ENCODE results near the gene THSD7A. TPM values are rescaled to one million over a fixed set of nuclear protein-coding genes. Genes with fewer than 3 reads are reported as not detected.

THSD7A gene
- total and polyA plus RNA-seq, 2 of the 13 experiments (the other 11 are each of a cell fraction or from before 2014, with no cell fraction given) = 0.01 to 0.07 TPM

GRCh38 chr7:11576310-11576709, 255.7 kb downstream of the THSD7A start (continued):
- TF ChIP-seq ZNF850 (CRISPR knock-in tag; conservative IDR thresholded peaks at IDR 0.05) (no peak), MLLT10 (CRISPR knock-in tag; IDR thresholded peaks at IDR 0.05) (no peak)

- intact Hi-C loops (cut with micrococcal nuclease; ENCODE audit: unreplicated experiment) = no loop called here
- in situ Hi-C loops (cut with HindIII; ENCODE audit: extremely low pct_ligation_motif_present, low pct_unique_long_range_greater_than_20kb) = no loop called here
- FAIRE-seq = no peak
- no peak for TF ChIP-seq ETV6 (CRISPR knock-in tag; conservative IDR thresholded peaks at IDR 0.05)
- TF ChIP-seq SMARCC2 (IDR thresholded peaks at IDR 0.05) = no peak
- TF ChIP-seq GATA4 (IDR thresholded peaks at IDR 0.05; ENCODE audit: borderline replicate concordance, low read depth) = no peak
- TF ChIP-seq U2AF1 (optimal IDR thresholded peaks at IDR 0.05; ENCODE audit: low read depth, low read length) = no peak
- no peak for TF ChIP-seq ZNF263 (CRISPR knock-in tag; IDR thresholded peaks at IDR 0.05)
- no peak for TF ChIP-seq ZBTB34 (CRISPR knock-in tag; IDR thresholded peaks at IDR 0.05)
- TF ChIP-seq CREB3 (CRISPR knock-in tag; IDR thresholded peaks at IDR 0.05) = no peak
- no peak for TF ChIP-seq FOXO1 (CRISPR knock-in tag; IDR thresholded peaks at IDR 0.05)
- TF ChIP-seq ISX (CRISPR knock-in tag; conservative IDR thresholded peaks at IDR 0.05) = no peak
- TF ChIP-seq AGO2 (optimal IDR thresholded peaks at IDR 0.05; ENCODE audit: low read depth, low read length) = no peak
- TF ChIP-seq ZNF576 (CRISPR knock-in tag; IDR thresholded peaks at IDR 0.05) = no peak
- no peak for TF ChIP-seq TFAP4 (IDR thresholded peaks at IDR 0.05; ENCODE audit: borderline replicate concordance, low read depth)
- TF ChIP-seq ZNF503 (CRISPR knock-in tag; IDR thresholded peaks at IDR 0.05) = no peak
These were observed 258.8 kb downstream of the THSD7A start for GRCh38 chr7:11573128-11573750.

More at GRCh38 chr7:11573128-11573750, 258.8 kb downstream of the THSD7A start:
- Histone ChIP-seq H3K27ac (ENCODE audit: extremely low read length, insufficient read depth, low read length) (no peak overlapping the region), H3K4me2 (ENCODE audit: low read depth, low read length) (no peak overlapping the region), H3K9me3 (ENCODE audit: low read length) (no peaks in the 10 kb centered on the region), H3K27me3 (ENCODE audit: control insufficient read depth in 1 of 2, insufficient read depth in 2 of 2, low read length in 2 of 2) (no peaks in the 10 kb centered on the region), H3K4me1 (ENCODE audit: insufficient read depth, low read length) (no peaks in the 10 kb centered on the region), H3K4me3 (replicated peaks in 1 of 3; ENCODE audit: insufficient read depth in 1 of 3, low read depth in 2 of 3, low read length in 3 of 3) (no peak overlapping the region), H3K79me2 (ENCODE audit: insufficient read depth, low read length) (no peaks in the 10 kb centered on the region), H3K36me3 (replicated peaks in 1 of 2; ENCODE audit: control insufficient read depth in 1 of 2, insufficient read depth in 2 of 2, low read length in 2 of 2) (no peaks in the 10 kb centered on the region), H2AFZ (ENCODE audit: low read length) (no peak overlapping the region), H3K9ac (ENCODE audit: insufficient read depth, low read depth, low read length) (no peak overlapping the region), H4K20me1 (ENCODE audit: insufficient read depth, low read length) (no peaks in the 10 kb centered on the region)
- WGBS (ENCODE audit: low lambda C conversion rate) = 9% methylated on average over 1 of the region's 1 CpG
- BruUV-seq (replicated peaks) = no TSS peak
- CTCF ChIA-PET (ENCODE audit: low intra/inter-chr PET ratio, low total read pairs) = no interaction called here
- POLR2A ChIA-PET = no interaction called here
- DNase-seq (ENCODE audit: low spot score) (no peak), ATAC-seq (no peak)
